Vagina (tissue), 2 donors: Measurements from ENCODE around the gene SLC12A3. TPM values are rescaled to one million over a fixed set of nuclear protein-coding genes. Genes with fewer than 3 reads are reported as not detected.

ENCODE experiments used
- DNase-seq, 2 donors: peaks; one replicate each; pipeline ENCODE4 v3.0.0-alpha.2; 2017; ENCODE audit errors: extremely low spot score in 2 of 2
- H3K27ac ChIP-seq: fragments of 200-600 bp; sonication (generic); one replicate; pipeline ENCODE4 v1.5.1; 2019
- H3K27me3 ChIP-seq: fragments of 200-600 bp; sonication (generic); one replicate; pipeline ENCODE4 v1.5.1; 2019
- H3K36me3 ChIP-seq, 2 donors: fragments of 200-600 bp; sonication (generic); one replicate each; pipeline ENCODE4 v1.5.1; 2017 to 2019
- H3K4me1 ChIP-seq: fragments of 200-600 bp; sonication (generic); one replicate; pipeline ENCODE4 v1.5.1; 2019
- H3K4me3 ChIP-seq, 2 donors: fragments of 200-600 bp; sonication (generic); 1 replicate in 1 of 2; 2 replicates in 1 of 2; pipeline ENCODE4 v1.5.1; 2016 to 2019
- H3K9me3 ChIP-seq: fragments of 200-600 bp; sonication (generic); one replicate; pipeline ENCODE4 v1.5.1; 2019
- POLR2A ChIP-seq, 2 donors: fragments of 450-650 bp; IDR thresholded peaks; one replicate each; pipeline ENCODE4 v1.6.1; 2017; ENCODE audit warnings: antibody characterized with exemption in 2 of 2, mild to moderate bottlenecking in 2 of 2, moderate library complexity in 2 of 2
- POLR2AphosphoS5 ChIP-seq, 2 donors: sonication (generic); formaldehyde crosslinking; IDR thresholded peaks; one replicate each; pipeline ENCODE4 v1.9.0; 2017; ENCODE audit warnings: antibody characterized with exemption in 2 of 2, mild to moderate bottlenecking in 2 of 2, low read depth in 1 of 2; ENCODE audit not compliant: insufficient read depth in 1 of 2
- intact Hi-C: fragments of 100-400 bp; cut with DNase I; formaldehyde crosslinking; loops from one replicate; pipeline ENCODE4 v1.15.1; 2023
- total RNA-seq: library from RNA; depleted of rRNA; stranded (reverse); fragments of >200 nt; gene quantifications from one replicate; pipeline ENCODE4 v1.2.3, GENCODE V29; 2016
- TF ChIP-seq, protein P1 (sequence below), 3 experiments: fragments of 450-650 bp in 2 of 3; fragments of 200-600 bp in 1 of 3; sonication (generic) in 1 of 3; IDR thresholded peaks; one replicate each; pipeline ENCODE4 v1.5.1; 2017 to 2019; ENCODE audit warnings: antibody characterized with exemption in 3 of 3, mild to moderate bottlenecking in 2 of 3, moderate library complexity in 2 of 3

The SLC12A3 gene, protein sequence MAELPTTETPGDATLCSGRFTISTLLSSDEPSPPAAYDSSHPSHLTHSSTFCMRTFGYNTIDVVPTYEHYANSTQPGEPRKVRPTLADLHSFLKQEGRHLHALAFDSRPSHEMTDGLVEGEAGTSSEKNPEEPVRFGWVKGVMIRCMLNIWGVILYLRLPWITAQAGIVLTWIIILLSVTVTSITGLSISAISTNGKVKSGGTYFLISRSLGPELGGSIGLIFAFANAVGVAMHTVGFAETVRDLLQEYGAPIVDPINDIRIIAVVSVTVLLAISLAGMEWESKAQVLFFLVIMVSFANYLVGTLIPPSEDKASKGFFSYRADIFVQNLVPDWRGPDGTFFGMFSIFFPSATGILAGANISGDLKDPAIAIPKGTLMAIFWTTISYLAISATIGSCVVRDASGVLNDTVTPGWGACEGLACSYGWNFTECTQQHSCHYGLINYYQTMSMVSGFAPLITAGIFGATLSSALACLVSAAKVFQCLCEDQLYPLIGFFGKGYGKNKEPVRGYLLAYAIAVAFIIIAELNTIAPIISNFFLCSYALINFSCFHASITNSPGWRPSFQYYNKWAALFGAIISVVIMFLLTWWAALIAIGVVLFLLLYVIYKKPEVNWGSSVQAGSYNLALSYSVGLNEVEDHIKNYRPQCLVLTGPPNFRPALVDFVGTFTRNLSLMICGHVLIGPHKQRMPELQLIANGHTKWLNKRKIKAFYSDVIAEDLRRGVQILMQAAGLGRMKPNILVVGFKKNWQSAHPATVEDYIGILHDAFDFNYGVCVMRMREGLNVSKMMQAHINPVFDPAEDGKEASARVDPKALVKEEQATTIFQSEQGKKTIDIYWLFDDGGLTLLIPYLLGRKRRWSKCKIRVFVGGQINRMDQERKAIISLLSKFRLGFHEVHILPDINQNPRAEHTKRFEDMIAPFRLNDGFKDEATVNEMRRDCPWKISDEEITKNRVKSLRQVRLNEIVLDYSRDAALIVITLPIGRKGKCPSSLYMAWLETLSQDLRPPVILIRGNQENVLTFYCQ
- not detected for total RNA-seq

DNA sequence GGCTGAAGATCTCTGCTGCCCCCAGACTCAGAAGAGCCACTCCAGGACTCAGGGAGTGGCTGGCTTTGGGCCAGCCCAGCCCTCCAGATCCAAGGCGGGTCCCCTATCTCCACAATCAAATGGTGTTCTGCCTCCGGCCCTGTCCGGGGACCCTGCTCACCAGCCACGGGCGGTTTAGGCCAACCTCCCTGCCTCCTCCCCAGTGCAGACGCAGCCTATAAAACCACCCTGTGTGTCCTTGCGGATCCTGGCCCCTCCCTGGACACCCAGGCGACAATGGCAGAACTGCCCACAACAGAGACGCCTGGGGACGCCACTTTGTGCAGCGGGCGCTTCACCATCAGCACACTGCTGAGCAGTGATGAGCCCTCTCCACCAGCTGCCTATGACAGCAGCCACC is at the start of gene SLC12A3:
Gene SLC12A3 (plus strand): TSS at position 248 of the 400 bp plus-strand sequence. CDS start 29 bp downstream, at position 277.
- intact Hi-C loops: loop anchor here (10.0 kb wide), 2 partner anchors 70 to 180 kb away; partner anchors contain the start of gene HERPUD1
- no peak for DNase-seq
- H3K36me3 ChIP-seq: no peaks in the 10 kb centered on the region
- H3K4me3 ChIP-seq: no peak within 1 kb of the TSS
- TF ChIP-seq POLR2A (IDR thresholded peaks at IDR 0.05) (no peak), POLR2AphosphoS5 (IDR thresholded peaks at IDR 0.05; ENCODE audit: insufficient read depth in 1 of 2, low read depth in 1 of 2) (no peak)
- TF ChIP-seq, protein P1, sequence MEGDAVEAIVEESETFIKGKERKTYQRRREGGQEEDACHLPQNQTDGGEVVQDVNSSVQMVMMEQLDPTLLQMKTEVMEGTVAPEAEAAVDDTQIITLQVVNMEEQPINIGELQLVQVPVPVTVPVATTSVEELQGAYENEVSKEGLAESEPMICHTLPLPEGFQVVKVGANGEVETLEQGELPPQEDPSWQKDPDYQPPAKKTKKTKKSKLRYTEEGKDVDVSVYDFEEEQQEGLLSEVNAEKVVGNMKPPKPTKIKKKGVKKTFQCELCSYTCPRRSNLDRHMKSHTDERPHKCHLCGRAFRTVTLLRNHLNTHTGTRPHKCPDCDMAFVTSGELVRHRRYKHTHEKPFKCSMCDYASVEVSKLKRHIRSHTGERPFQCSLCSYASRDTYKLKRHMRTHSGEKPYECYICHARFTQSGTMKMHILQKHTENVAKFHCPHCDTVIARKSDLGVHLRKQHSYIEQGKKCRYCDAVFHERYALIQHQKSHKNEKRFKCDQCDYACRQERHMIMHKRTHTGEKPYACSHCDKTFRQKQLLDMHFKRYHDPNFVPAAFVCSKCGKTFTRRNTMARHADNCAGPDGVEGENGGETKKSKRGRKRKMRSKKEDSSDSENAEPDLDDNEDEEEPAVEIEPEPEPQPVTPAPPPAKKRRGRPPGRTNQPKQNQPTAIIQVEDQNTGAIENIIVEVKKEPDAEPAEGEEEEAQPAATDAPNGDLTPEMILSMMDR (IDR thresholded peaks at IDR 0.05): no peak
- no peaks in the 10 kb centered on the region for H3K4me1 ChIP-seq
- H3K27me3 ChIP-seq: no peaks in the 10 kb centered on the region
- no peak within 1 kb of the TSS for H3K27ac ChIP-seq
- H3K9me3 ChIP-seq: no peaks in the 10 kb centered on the region

DNA sequence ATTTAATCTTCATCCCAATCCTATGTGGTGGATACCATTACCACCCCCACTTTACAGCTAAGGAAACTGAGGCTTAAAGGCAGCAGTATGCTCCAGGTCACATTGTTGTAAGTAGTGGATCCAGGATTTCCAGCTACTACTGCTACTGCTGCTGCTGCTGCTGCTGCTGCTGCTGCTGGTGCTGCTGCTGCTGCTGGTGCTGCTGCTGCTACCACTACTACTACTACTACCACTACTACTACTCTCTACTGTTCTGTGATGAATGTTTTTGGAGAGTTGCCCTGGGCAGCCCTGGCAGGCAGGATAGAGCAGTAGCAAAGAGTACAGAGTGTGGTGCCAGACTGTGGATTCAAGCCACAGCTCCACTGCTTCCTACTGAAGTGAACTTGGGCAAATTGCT is 49.3 kb upstream of the SLC12A3 start:
- no peak for DNase-seq
- intact Hi-C loops: no loop called here
- Histone ChIP-seq H3K27me3 (no peaks in the 10 kb centered on the region), H3K36me3 (peaks cover 0 to 9% of the 10 kb centered on the region in 2 donors), H3K4me1 (no peaks in the 10 kb centered on the region), H3K4me3 (no peak overlapping the region), H3K27ac (no peak overlapping the region), H3K9me3 (no peaks in the 10 kb centered on the region)
- TF ChIP-seq POLR2A (IDR thresholded peaks at IDR 0.05): no peak

DNA sequence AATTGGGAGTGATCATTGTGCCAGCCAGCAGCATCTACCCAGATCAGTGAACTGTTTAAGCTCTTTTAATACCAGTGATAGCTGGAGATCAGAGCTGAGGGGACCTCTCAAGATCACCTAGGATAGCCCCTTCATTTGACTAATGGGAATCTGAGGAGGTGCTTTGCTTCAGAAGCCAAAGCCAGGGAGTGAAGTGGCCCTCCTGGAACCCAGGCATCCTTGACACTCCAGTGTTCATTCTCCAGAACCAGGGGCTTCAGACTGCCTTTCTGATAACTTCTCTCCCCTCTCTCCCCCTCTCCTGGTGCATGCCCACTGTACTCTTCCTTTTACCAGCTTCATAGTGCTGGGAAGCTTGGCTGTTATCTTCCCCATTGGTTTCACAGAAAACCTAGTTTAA is 48.0 kb upstream of the SLC12A3 start:
- peaks cover 0 to 16% of the 10 kb centered on the region in 2 donors for H3K36me3 ChIP-seq
- intact Hi-C loops: no loop called here
- no peaks in the 10 kb centered on the region for H3K9me3 ChIP-seq
- DNase-seq: no peak
- H3K27me3 ChIP-seq: no peaks in the 10 kb centered on the region
- H3K27ac ChIP-seq: no peak overlapping the region
- H3K4me1 ChIP-seq: no peaks in the 10 kb centered on the region
- H3K4me3 ChIP-seq: no peak overlapping the region
- no peak for TF ChIP-seq POLR2AphosphoS5 (IDR thresholded peaks at IDR 0.05; ENCODE audit: insufficient read depth in 1 of 2, low read depth in 1 of 2)
- TF ChIP-seq, protein P1 (IDR thresholded peaks at IDR 0.05): no peak
- no peak for TF ChIP-seq POLR2A (IDR thresholded peaks at IDR 0.05)

DNA sequence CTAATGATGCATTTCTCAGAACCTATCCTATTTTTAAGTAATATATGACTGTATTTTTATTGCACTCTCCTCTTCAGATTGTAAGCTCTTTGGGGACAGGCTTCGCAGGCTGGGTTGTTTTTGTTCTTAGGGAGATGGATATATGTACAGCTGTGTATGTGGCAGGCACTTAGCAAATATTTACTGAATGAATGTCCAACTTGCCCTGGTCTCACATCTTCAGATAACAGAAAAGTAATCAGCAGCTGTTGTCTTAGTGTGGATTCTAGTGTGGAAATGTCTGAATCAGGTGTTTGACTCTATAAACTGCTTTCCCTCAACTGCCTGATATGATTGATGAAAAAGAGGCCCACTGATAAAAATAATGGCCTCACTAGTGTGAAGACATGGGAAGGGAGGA is 47.1 kb upstream of the SLC12A3 start:
- Histone ChIP-seq H3K36me3 (peaks cover 0 to 16% of the 10 kb centered on the region in 2 donors), H3K27ac (no peak overlapping the region), H3K4me3 (no peak overlapping the region), H3K27me3 (no peaks in the 10 kb centered on the region), H3K9me3 (no peaks in the 10 kb centered on the region), H3K4me1 (no peaks in the 10 kb centered on the region)
- intact Hi-C loops: no loop called here
- no peak for DNase-seq
- no peak for TF ChIP-seq POLR2AphosphoS5 (IDR thresholded peaks at IDR 0.05; ENCODE audit: insufficient read depth in 1 of 2, low read depth in 1 of 2)
- TF ChIP-seq, protein P1 (IDR thresholded peaks at IDR 0.05): no peak
- no peak for TF ChIP-seq POLR2A (IDR thresholded peaks at IDR 0.05)

DNA sequence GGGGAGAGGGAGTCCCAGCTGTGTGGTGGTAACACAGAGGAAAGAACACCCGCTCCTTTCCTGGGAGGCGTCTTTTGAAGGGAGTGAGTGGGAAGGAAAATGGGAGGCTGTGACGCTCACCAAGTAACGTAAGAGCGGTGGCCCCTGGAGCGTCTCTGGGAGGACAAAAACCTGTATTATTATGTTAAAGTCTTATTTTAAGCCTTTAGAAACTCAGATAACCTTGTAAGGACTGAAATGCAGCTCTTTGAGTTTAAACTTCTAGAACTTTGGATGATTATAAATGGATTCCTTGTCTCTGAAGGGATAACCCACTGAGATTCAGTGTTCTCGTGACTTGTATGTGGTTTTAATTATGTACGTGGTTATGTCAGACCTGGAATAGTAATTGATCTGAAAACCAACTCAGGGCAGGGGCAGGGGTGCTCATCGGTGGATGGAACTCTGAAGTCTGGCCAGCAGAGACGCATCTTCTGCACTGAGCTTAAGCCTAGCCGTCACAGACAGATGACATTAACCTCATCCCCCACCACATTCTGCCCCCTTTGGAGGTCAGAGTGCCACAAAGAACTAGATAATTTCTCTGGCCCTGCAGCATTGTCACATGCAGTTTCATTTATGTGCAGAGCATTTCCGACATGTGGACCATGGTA is 41.8 kb upstream of the SLC12A3 start:
- DNase-seq: no peak
- H3K27ac ChIP-seq: no peak overlapping the region
- H3K4me3 ChIP-seq: no peak overlapping the region
- no peak for TF ChIP-seq POLR2A (IDR thresholded peaks at IDR 0.05)
- TF ChIP-seq POLR2AphosphoS5 (IDR thresholded peaks at IDR 0.05; ENCODE audit: insufficient read depth in 1 of 2, low read depth in 1 of 2): no peak
- TF ChIP-seq, protein P1 (IDR thresholded peaks at IDR 0.05): no peak
- intact Hi-C loops: no loop called here
- peaks cover 0 to 34% of the 10 kb centered on the region in 2 donors for H3K36me3 ChIP-seq
- no peaks in the 10 kb centered on the region for H3K4me1 ChIP-seq
- H3K27me3 ChIP-seq: no peaks in the 10 kb centered on the region
- H3K9me3 ChIP-seq: no peaks in the 10 kb centered on the region
